HCT116 (cell line): ENCODE measurements around the gene SPSB4. TPM values are rescaled to one million over a fixed set of nuclear protein-coding genes. Genes with fewer than 3 reads are reported as not detected.
A peak's percentile ranks its signal among the peaks of the same experiment; 100 is the strongest.

ENCODE experiments used
- ATAC-seq: fragments of 200-7000 bp; cut with Tn5 transposase; 2 replicates; pipeline ENCODE4 v1.9.1; 2020; ENCODE audit warnings: mild to moderate bottlenecking, moderate library complexity
- BruUV-seq: library from RNA; stranded (reverse); fragments of 400-500 nt; replicated peaks from 2 replicates; lab custom pipeline; 2021; lab: Mats Ljungman, UMichigan
- CTCF ChIA-PET: fragments of 300-600 bp; sonication (Branson Sonifier 250); formaldehyde crosslinking; loops from one replicate; lab custom pipeline; 2021; ENCODE audit warnings: antibody characterized with exemption; lab: Charles Lee
- POLR2A ChIA-PET: fragments of 300-600, 350-600 bp; sonication (Branson Sonifier 250); formaldehyde crosslinking; loops from one replicate; lab custom pipeline; 2021; ENCODE audit warnings: antibody characterized with exemption; lab: Charles Lee
- RAD21 ChIA-PET, 2 experiments: fragments of 300-600 bp; sonication (Branson Sonifier 250); formaldehyde crosslinking; loops; one replicate each; lab custom pipeline; 2023; ENCODE audit warnings: low total read pairs in 2 of 2; ENCODE audit not compliant: uncharacterized antibody in 2 of 2, unreplicated experiment in 2 of 2, low non-redundant PET in 1 of 2; lab: Charles Lee
- DNase-seq: peaks from one replicate; pipeline ENCODE4 v3.0.0-alpha.2; 2010; ENCODE audit warnings: low read depth, low spot score
- H2AFZ ChIP-seq: fragments of 200-600 bp; shearing (Covaris generic), sonication (generic); 2 replicates; pipeline ENCODE4 v1.6.1; 2017; ENCODE audit warnings: low read depth, mixed run types, mixed read lengths, antibody characterized with exemption, low read length; ENCODE audit not compliant: poor library complexity, severe bottlenecking
- H3K27ac ChIP-seq: 2 replicates; pipeline ENCODE4 v1.5.1; 2012; ENCODE audit warnings: low read depth, low read length
- H3K27me3 ChIP-seq: fragments of 200-600 bp; sonication (generic); 2 replicates; pipeline ENCODE4 v1.6.1; 2016; ENCODE audit warnings: mixed run types, low read length, mixed read lengths; ENCODE audit not compliant: insufficient read depth
- H3K36me3 ChIP-seq, 2 experiments: fragments of 200-500 bp in 1 of 2; fragments of 200-600 bp in 1 of 2; sonication (Bioruptor generic) in 1 of 2; sonication (generic) in 1 of 2; 2 replicates each; pipeline versions ENCODE4 v1.5.1 to v1.6.1; 2014 to 2016; ENCODE audit warnings: low read length in 2 of 2, inconsistent platforms in 1 of 2, mixed read lengths in 1 of 2, mixed run types in 1 of 2; ENCODE audit not compliant: insufficient read depth in 2 of 2, control insufficient read depth in 1 of 2
- H3K4me1 ChIP-seq, 2 experiments: fragments of 200-600 bp in 1 of 2; sonication (generic) in 1 of 2; 2 replicates each; pipeline versions ENCODE4 v1.5.1 to v1.6.1; 2012 to 2017; ENCODE audit warnings: low read length in 2 of 2, inconsistent platforms in 1 of 2, mild to moderate bottlenecking in 1 of 2, mixed read lengths in 1 of 2, mixed run types in 1 of 2, moderate library complexity in 1 of 2; ENCODE audit not compliant: insufficient read depth in 2 of 2, control insufficient read depth in 1 of 2
- H3K4me2 ChIP-seq: fragments of 200-600 bp; sonication (generic); 2 replicates; pipeline ENCODE4 v1.6.1; 2017; ENCODE audit warnings: mixed run types, low read length, mixed read lengths
- H3K4me3 ChIP-seq, 2 experiments: fragments of 200-600 bp in 1 of 2; sonication (generic) in 1 of 2; replicated peaks in 1 of 2; 2 replicates each; pipeline ENCODE4 v1.5.1; 2011 to 2016; ENCODE audit warnings: low read length in 2 of 2, control low read depth in 1 of 2, low read depth in 1 of 2, mild to moderate bottlenecking in 1 of 2, mixed read lengths in 1 of 2, mixed run types in 1 of 2
- H3K79me2 ChIP-seq: fragments of 200-600 bp; sonication (generic); 2 replicates; pipeline ENCODE4 v1.6.1; 2017; ENCODE audit warnings: mild to moderate bottlenecking, mixed run types, low read length, moderate library complexity, mixed read lengths; ENCODE audit not compliant: insufficient read depth
- H3K9ac ChIP-seq: fragments of 200-600 bp; sonication (generic); 2 replicates; pipeline ENCODE4 v1.6.1; 2016; ENCODE audit warnings: low read length, mixed read lengths
- H3K9me2 ChIP-seq: fragments of 200-600 bp; sonication (generic), shearing (Covaris generic); 2 replicates; pipeline ENCODE4 v1.6.1; 2017; ENCODE audit warnings: mixed run types, mild to moderate bottlenecking, moderate library complexity; ENCODE audit not compliant: insufficient read depth
- H3K9me3 ChIP-seq, 2 experiments: fragments of 200-500 bp in 1 of 2; fragments of 200-600 bp in 1 of 2; sonication (Bioruptor generic) in 1 of 2; sonication (generic) in 1 of 2; 2 replicates each; pipeline ENCODE4 v1.6.1; 2014 to 2017; ENCODE audit warnings: low read length in 2 of 2, mixed read lengths in 2 of 2, inconsistent platforms in 1 of 2, low read depth in 1 of 2, mild to moderate bottlenecking in 1 of 2, mixed run types in 1 of 2, moderate library complexity in 1 of 2; ENCODE audit not compliant: control insufficient read depth in 1 of 2, insufficient read depth in 1 of 2
- H4K20me1 ChIP-seq: fragments of 200-600 bp; sonication (generic), shearing (Covaris generic); 2 replicates; pipeline ENCODE4 v1.6.1; 2017; ENCODE audit warnings: mixed run types, mild to moderate bottlenecking, moderate library complexity; ENCODE audit not compliant: insufficient read depth
- CBX3 ChIP-seq: IDR thresholded peaks from 2 replicates; pipeline ENCODE4 v1.6.1; 2012; ENCODE audit warnings: low read depth
- CTCF ChIP-seq, 3 experiments: fragments of 200-600 bp in 1 of 3; sonication (generic) in 1 of 3; IDR thresholded peaks in 2 of 3; conservative IDR thresholded peaks in 1 of 3; 2 replicates each; pipeline ENCODE4 v1.5.1; 2012 to 2017; ENCODE audit warnings: low read depth in 2 of 3, low read length in 2 of 3, antibody characterized with exemption in 1 of 3, borderline replicate concordance in 1 of 3, control low read depth in 1 of 3, mild to moderate bottlenecking in 1 of 3, mixed read lengths in 1 of 3, mixed run types in 1 of 3, moderate library complexity in 1 of 3; ENCODE audit not compliant: insufficient read depth in 1 of 3
- ELF1 ChIP-seq: IDR thresholded peaks from 2 replicates; pipeline ENCODE4 v1.6.1; 2012; ENCODE audit warnings: low read depth, borderline replicate concordance
- EZH2phosphoT487 ChIP-seq: fragments of 200-600 bp; IDR thresholded peaks from 2 replicates; pipeline ENCODE4 v1.6.1; 2018; ENCODE audit warnings: antibody characterized with exemption, borderline replicate concordance
- FOSL1 ChIP-seq: IDR thresholded peaks from 2 replicates; pipeline ENCODE4 v1.6.1; 2012; ENCODE audit warnings: low read depth
- MAX ChIP-seq: IDR thresholded peaks from 2 replicates; pipeline ENCODE4 v1.6.1; 2012
- POLR2A ChIP-seq: IDR thresholded peaks from 2 replicates; pipeline ENCODE4 v1.7.0; 2011; ENCODE audit warnings: borderline replicate concordance; ENCODE audit not compliant: insufficient read depth, insufficient read length; ENCODE audit errors: extremely low read depth
- POLR2AphosphoS5 ChIP-seq: IDR thresholded peaks from 2 replicates; pipeline ENCODE4 v1.6.1; 2011; ENCODE audit warnings: mild to moderate bottlenecking, low read depth, low read length, moderate library complexity
- RAD21 ChIP-seq: IDR thresholded peaks from 2 replicates; pipeline ENCODE4 v1.6.1; 2012; ENCODE audit warnings: low read depth, mild to moderate bottlenecking
- TCF7L2 ChIP-seq: IDR thresholded peaks from 2 replicates; pipeline ENCODE4 v1.7.0; 2011; ENCODE audit warnings: borderline replicate concordance, inconsistent platforms; ENCODE audit not compliant: insufficient read depth, insufficient read length; ENCODE audit errors: extremely low read depth
- ZBTB33 ChIP-seq: IDR thresholded peaks from 2 replicates; pipeline ENCODE4 v1.6.1; 2011; ENCODE audit warnings: mild to moderate bottlenecking, low read length, moderate library complexity; ENCODE audit not compliant: insufficient replicate concordance; ENCODE audit errors: extremely low read depth
- ZFX ChIP-seq: fragments of 450-650 bp; IDR thresholded peaks from 2 replicates; pipeline ENCODE4 v1.6.1; 2017
- intact Hi-C: fragments of 100-400 bp; cut with micrococcal nuclease; formaldehyde crosslinking; loops from 2 replicates; pipeline ENCODE4 v1.10.0; 2022
- total RNA-seq: library from RNA; stranded (reverse); gene quantifications from one replicate; pipeline ENCODE4 v1.2.1, GENCODE V29; 2021; ENCODE audit not compliant: unreplicated experiment
- TF ChIP-seq, protein P1 (sequence below): IDR thresholded peaks from 2 replicates; pipeline ENCODE4 v1.6.1; 2012

The SPSB4 gene
- total RNA-seq, 1 experiment from 2014 or later: 0.57 TPM

DNA sequence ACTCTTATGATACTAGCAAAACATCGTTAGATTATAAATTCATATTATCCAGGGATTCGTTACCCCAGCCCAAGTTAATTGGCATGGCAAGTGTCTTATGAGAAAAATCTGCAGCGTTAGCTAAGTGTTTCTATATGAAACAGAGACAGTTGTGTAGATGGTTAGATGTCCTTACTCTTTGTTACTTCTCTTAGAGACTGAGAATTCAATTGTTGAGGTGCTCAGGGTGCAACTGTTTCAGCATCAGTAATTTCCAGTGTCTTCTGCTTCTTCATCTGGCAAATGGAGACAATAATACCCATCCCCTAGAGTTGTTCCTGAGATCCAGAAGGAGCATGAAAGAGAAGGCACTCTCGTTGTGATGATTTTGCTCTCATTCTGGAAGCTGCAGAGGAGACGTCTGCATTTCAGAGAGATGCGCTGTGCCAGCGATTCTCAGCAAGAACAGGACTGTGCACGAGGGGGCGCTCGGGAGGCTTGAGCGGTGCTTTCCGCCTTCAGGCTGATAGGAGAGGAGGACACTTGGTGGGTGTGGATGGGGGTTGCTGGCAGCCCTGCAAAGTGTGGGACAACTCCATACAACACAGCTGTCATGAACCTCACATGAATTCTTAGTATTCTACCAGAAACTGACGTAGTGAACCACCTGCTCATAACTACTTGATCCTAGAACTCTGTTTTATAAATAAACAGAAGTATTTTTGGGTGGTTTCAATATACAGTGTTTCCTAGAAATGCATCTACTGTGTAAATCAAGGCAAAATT, 39.7 kb upstream of the SPSB4 start:
- H3K79me2 ChIP-seq: no peaks in the 10 kb centered on the region

More for the DNA sequence above, 39.7 kb upstream of the SPSB4 start:
- Histone ChIP-seq H3K4me2 (peak overlapping the region; percentile 35), H3K27me3 (no peaks in the 10 kb centered on the region), H3K4me3 (no peak overlapping the region), H3K9me3 (no peaks in the 10 kb centered on the region), H4K20me1 (no peaks in the 10 kb centered on the region), H2AFZ (peak overlapping the region; percentile 29), H3K4me1 (peaks cover 0 to 7% of the 10 kb centered on the region in 2 experiments; a peak in 1 of 4 replicates), H3K36me3 (no peaks in the 10 kb centered on the region), H3K27ac (no peak overlapping the region), H3K9me2 (no peaks in the 10 kb centered on the region), H3K9ac (no peak overlapping the region)
- DNase-seq (peak; percentile 51), ATAC-seq (peak; percentile 99)
- intact Hi-C loops: loop anchor here (1.0 to 5.0 kb wide), 2 partner anchors 181 to 266 kb away; no protein-coding TSS in a partner anchor
- RAD21 ChIA-PET: interaction anchor here in 1 of 2 experiments (0.6 kb wide), 1 partner anchor 223 kb away, joined by 3 read pairs; no protein-coding TSS in a partner anchor
- BruUV-seq: no TSS peak
- TF ChIP-seq, protein P1, sequence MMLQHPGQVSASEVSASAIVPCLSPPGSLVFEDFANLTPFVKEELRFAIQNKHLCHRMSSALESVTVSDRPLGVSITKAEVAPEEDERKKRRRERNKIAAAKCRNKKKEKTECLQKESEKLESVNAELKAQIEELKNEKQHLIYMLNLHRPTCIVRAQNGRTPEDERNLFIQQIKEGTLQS: no peak
- TF ChIP-seq CBX3 (no peak), POLR2AphosphoS5 (no peak), FOSL1 (no peak), ELF1 (no peak), EZH2phosphoT487 (no peak), TCF7L2 (no peak), MAX (0 out of 2 replicates have a peak, but pooled peaks have one; percentile 13), RAD21 (peak; percentile 72), ZFX (no peak), CTCF (IDR thresholded peaks at IDR 0.05 in 2 of 3, conservative IDR thresholded peaks at IDR 0.05 in 1 of 3; ENCODE audit: borderline replicate concordance in 1 of 3, insufficient read depth in 1 of 3, low read depth in 2 of 3, low read length in 2 of 3) (peak; percentile 86 to 92 (median 91)), ZBTB33 (no peak), POLR2A (no peak)
- TF ChIP-seq, all 23 proteins: peak for 3
- CTCF ChIA-PET: interaction anchor here (1.2 to 1.9 kb wide), 5 partner anchors 9 to 104 kb away, joined by 3 to 7 read pairs (median 6); no protein-coding TSS in a partner anchor
- POLR2A ChIA-PET: no interaction called here
